GM12878 (cell line): ENCODE results near the gene JAKMIP1. TPM values are rescaled to one million over a fixed set of nuclear protein-coding genes. Genes with fewer than 3 reads are reported as not detected.

Experiments used
- ATAC-seq: fragments of 200-7000 bp; cut with Tn5 transposase; 3 replicates; pipeline ENCODE4 v1.9.1; 2020; ENCODE audit warnings: mild to moderate bottlenecking, moderate library complexity
- BruUV-seq: library from RNA; stranded (reverse); fragments of 400-500 nt; replicated peaks from 2 replicates; lab custom pipeline; 2021; lab: Mats Ljungman, UMichigan
- CTCF ChIA-PET: fragments of 300-600 bp; sonication (Branson Sonifier 250); formaldehyde crosslinking; extraction: SDS; loops from one replicate; lab custom pipeline; 2021; ENCODE audit warnings: inconsistent platforms; lab: Yijun Ruan, JAX
- POLR2A ChIA-PET: fragments of 350-600 bp; formaldehyde crosslinking; extraction: SDS; loops from one replicate; lab custom pipeline; 2021; ENCODE audit warnings: inconsistent platforms; lab: Charles Lee
- RAD21 ChIA-PET: fragments of 300-600 bp; sonication (Branson Sonifier 250); formaldehyde crosslinking; loops from one replicate; lab custom pipeline; 2023; ENCODE audit warnings: antibody characterized with exemption; ENCODE audit not compliant: unreplicated experiment; lab: Charles Lee
- SMC1A ChIA-PET: fragments of 300-600 bp; sonication (Branson Sonifier 250); formaldehyde crosslinking; loops from one replicate; lab custom pipeline; 2023; ENCODE audit not compliant: unreplicated experiment, uncharacterized antibody; lab: Charles Lee
- DNase-seq: peaks from one replicate; pipeline ENCODE4 v3.0.0-alpha.2; 2011; ENCODE audit warnings: low read depth, low spot score
- FAIRE-seq: peaks from 3 replicates; lab custom pipeline; 2011; peaks lifted over from hg19 to GRCh38; lab: Jason Lieb, UNC
- H2AFZ ChIP-seq: 2 replicates; pipeline ENCODE4 v1.6.0; 2011; ENCODE audit warnings: low read depth, low read length, control low read depth; ENCODE audit not compliant: control insufficient read depth
- H3K27ac ChIP-seq: 2 replicates; pipeline ENCODE4 v1.5.1; 2011; ENCODE audit warnings: control low read depth; ENCODE audit not compliant: control insufficient read depth, insufficient read depth
- H3K27me3 ChIP-seq, 2 experiments: replicated peaks in 1 of 2; 2 replicates each; pipeline versions ENCODE4 v1.6.0 to v1.6.1; 2011; ENCODE audit warnings: low read length in 1 of 2; ENCODE audit not compliant: control insufficient read depth in 2 of 2, insufficient read depth in 2 of 2
- H3K36me3 ChIP-seq, 2 experiments: 2 replicates each; pipeline ENCODE4 v1.5.1; 2011; ENCODE audit warnings: low read length in 1 of 2; ENCODE audit not compliant: control insufficient read depth in 2 of 2, insufficient read depth in 2 of 2
- H3K4me1 ChIP-seq: 2 replicates; pipeline ENCODE4 v1.6.1; 2011; ENCODE audit warnings: mild to moderate bottlenecking, low read length, moderate library complexity, mixed read lengths; ENCODE audit not compliant: control insufficient read depth, insufficient read depth
- H3K4me2 ChIP-seq: 2 replicates; pipeline ENCODE4 v1.6.0; 2011; ENCODE audit warnings: control low read depth; ENCODE audit not compliant: control insufficient read depth, insufficient read depth
- H3K4me3 ChIP-seq: fragments of 200-600 bp; sonication (generic); 2 replicates; pipeline ENCODE4 v1.5.1; 2016
- H3K79me2 ChIP-seq: 2 replicates; pipeline ENCODE4 v1.6.0; 2011; ENCODE audit warnings: low read length; ENCODE audit not compliant: control insufficient read depth, insufficient read depth
- H3K9ac ChIP-seq: 2 replicates; pipeline ENCODE4 v1.8.0; 2011; ENCODE audit warnings: low read length, control low read depth, mixed read lengths; ENCODE audit not compliant: control insufficient read depth, insufficient read depth
- H3K9me3 ChIP-seq: replicated peaks from 3 replicates; pipeline ENCODE4 v1.5.1; 2011; ENCODE audit warnings: mild to moderate bottlenecking, low read length; ENCODE audit not compliant: control insufficient read depth, insufficient read depth
- H4K20me1 ChIP-seq: 2 replicates; pipeline ENCODE4 v1.6.0; 2011; ENCODE audit not compliant: control insufficient read depth, insufficient read depth
- CREM ChIP-seq: IDR thresholded peaks from 2 replicates; pipeline ENCODE4 v1.6.1; 2014; ENCODE audit warnings: antibody characterized with exemption, low read depth
- EGR1 ChIP-seq, 2 experiments: IDR thresholded peaks; 1 replicate in 1 of 2; 2 replicates in 1 of 2; pipeline ENCODE4 v1.6.1; 2011 to 2012; ENCODE audit warnings: low read depth in 2 of 2, low read length in 2 of 2, borderline replicate concordance in 1 of 2, mild to moderate bottlenecking in 1 of 2, moderate library complexity in 1 of 2
- ELK1 ChIP-seq: IDR thresholded peaks from 2 replicates; pipeline ENCODE4 v1.6.1; 2012; ENCODE audit warnings: low read depth, low read length, improper control_type of control experiment
- GABPA ChIP-seq: IDR thresholded peaks from 2 replicates; pipeline ENCODE4 v1.6.1; 2014; ENCODE audit warnings: antibody characterized with exemption, low read depth, mild to moderate bottlenecking, inconsistent platforms
- HCFC1 ChIP-seq: fragments of 150-350 bp; IDR thresholded peaks from 2 replicates; pipeline ENCODE4 v1.6.1; 2014; ENCODE audit warnings: low read length
- LARP7 ChIP-seq: fragments of 450-650 bp; IDR thresholded peaks from 2 replicates; pipeline ENCODE4 v1.6.1; 2017; ENCODE audit warnings: mild to moderate bottlenecking
- MEF2B ChIP-seq: fragments of 450-650 bp; IDR thresholded peaks from 2 replicates; pipeline ENCODE4 v1.6.1; 2018; ENCODE audit warnings: mild to moderate bottlenecking, moderate library complexity; ENCODE audit not compliant: partially characterized antibody, poor library complexity, severe bottlenecking
- MYC ChIP-seq: IDR thresholded peaks from 2 replicates; pipeline ENCODE4 v1.6.1; 2011; ENCODE audit warnings: mild to moderate bottlenecking, low read length, moderate library complexity, inconsistent platforms; ENCODE audit not compliant: insufficient read depth, insufficient replicate concordance, insufficient read length, severe bottlenecking
- NBN ChIP-seq: fragments of 450-650 bp; IDR thresholded peaks from 2 replicates; pipeline ENCODE4 v1.6.1; 2016
- NR2F1 ChIP-seq: fragments of 450-650 bp; conservative IDR thresholded peaks from 2 replicates; pipeline ENCODE4 v1.6.1; 2017; ENCODE audit warnings: mild to moderate bottlenecking
- POLR2A ChIP-seq: IDR thresholded peaks from 2 replicates; pipeline ENCODE4 v1.6.1; 2011; ENCODE audit warnings: low read depth, mild to moderate bottlenecking, low read length
- RBBP5 ChIP-seq: fragments of 200-600 bp; sonication (generic); conservative IDR thresholded peaks from 2 replicates; pipeline ENCODE4 v1.6.1; 2016
- STAT3 ChIP-seq: IDR thresholded peaks from 2 replicates; pipeline ENCODE4 v1.6.1; 2011; ENCODE audit warnings: low read depth, low read length, improper control_type of control experiment
- TAF1 ChIP-seq: IDR thresholded peaks from 2 replicates; pipeline ENCODE4 v1.6.1; 2011; ENCODE audit warnings: mild to moderate bottlenecking, low read depth, low read length, borderline replicate concordance
- TARDBP ChIP-seq: IDR thresholded peaks from 2 replicates; pipeline ENCODE4 v1.6.1; 2016; ENCODE audit warnings: borderline replicate concordance
- ZSCAN29 ChIP-seq: fragments of 450-650 bp; IDR thresholded peaks from 2 replicates; pipeline ENCODE4 v1.6.1; 2017; ENCODE audit warnings: mild to moderate bottlenecking, moderate library complexity
- WGBS: methylation state at CpG from one replicate; pipeline ENCODE4 v1.1.6; 2016; ENCODE audit warnings: low lambda C conversion rate; ENCODE audit not compliant: insufficient replicate concordance, insufficient coverage; ENCODE audit errors: missing lambda C conversion rate; 5-methylcytosine and 5-hydroxymethylcytosine counted together
- in situ Hi-C: fragments of 300-500 bp; cut with MboI; formaldehyde crosslinking; loops from 9 replicates; pipeline ENCODE4 v1.14.3; 2018; ENCODE audit warnings: mixed read lengths
- intact Hi-C: fragments of 100-400 bp; cut with micrococcal nuclease; formaldehyde crosslinking; loops from one replicate; pipeline ENCODE4 v1.14.2; 2022; ENCODE audit not compliant: unreplicated experiment
- polyA plus RNA-seq, 11 experiments: library from polyadenylated mRNA; depleted of rRNA in 4 of 11; unstranded in 6 of 11; stranded (reverse) in 5 of 11; fragments of >200 nt; fragmentation: Nextera tagmentation in 4 of 11; fragmentation: Illumina TruSeq in 1 of 11; extraction: Ambion mirVana in 4 of 11; extraction: Trizol in 1 of 11; gene quantifications; 1 replicate in 1 of 11; 2 replicates in 10 of 11; pipeline versions ENCODE4 v1.2.1 to v1.2.3, GENCODE V29; 2011 to 2016; ENCODE audit warnings: inconsistent platforms in 2 of 11, missing spikeins in 2 of 11, low read depth in 1 of 11
- total RNA-seq, 4 experiments: library from RNA; depleted of rRNA in 3 of 4; stranded (reverse); fragments of >200 nt in 3 of 4; fragmentation: Illumina TruSeq in 1 of 4; extraction: Trizol in 1 of 4; gene quantifications; 2 replicates each; pipeline versions ENCODE4 v1.2.1 to v1.2.3, GENCODE V29; 2013 to 2021
- TF ChIP-seq, protein P1 (sequence below): fragments of 450-650 bp; IDR thresholded peaks from 2 replicates; pipeline ENCODE4 v1.6.1; 2016; ENCODE audit warnings: mild to moderate bottlenecking, moderate library complexity, borderline replicate concordance
- TF ChIP-seq, protein P2 (sequence below): fragments of 450-650 bp; IDR thresholded peaks from 2 replicates; pipeline ENCODE4 v1.6.1; 2014; ENCODE audit warnings: mild to moderate bottlenecking

JAKMIP1 gene
- total and polyA plus RNA-seq, 10 of the 15 experiments (the other 5 are each of a cell fraction or from before 2014, with no cell fraction given), result 0.52 to 16.7 (median 12.3) TPM

DNA sequence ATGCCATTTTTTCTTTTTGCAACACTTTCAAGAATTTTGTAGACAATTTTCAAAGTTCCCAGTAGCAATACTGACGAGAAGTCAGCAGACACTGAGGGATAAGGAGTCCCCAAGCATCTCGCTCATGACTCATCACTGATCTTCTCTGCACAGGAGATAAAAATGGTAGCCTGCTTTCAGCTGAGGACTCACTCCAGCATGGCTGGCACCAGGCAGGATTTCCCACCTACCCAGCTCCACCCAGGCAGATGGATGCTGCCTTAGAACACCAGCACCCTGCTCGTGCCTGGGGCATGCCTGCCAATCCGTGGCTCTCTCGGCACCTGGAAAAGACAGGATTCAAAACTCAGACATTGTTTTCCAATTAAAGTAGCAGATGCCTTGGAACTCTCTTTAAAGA, 24.9 kb downstream of the JAKMIP1 start:
- H3K4me1 ChIP-seq, result peaks cover 30% of the 10 kb centered on the region
- intact Hi-C loops, result no loop called here
- ChIA-PET POLR2A (no interaction called here), CTCF (no interaction called here), SMC1A (no interaction called here), RAD21 (no interaction called here)
- H3K9me3 ChIP-seq, result peaks cover 6% of the 10 kb centered on the region; the same call in 2 of the 3 replicates
- 95% methylated on average over 5 of the region's 5 CpGs for WGBS
- no peaks in the 10 kb centered on the region for H3K27me3 ChIP-seq
- H3K36me3 ChIP-seq, result peaks cover 0 to 2% of the 10 kb centered on the region in 2 experiments; a peak in 1 of 4 replicates
- H3K4me2 ChIP-seq, result no peak overlapping the region
- in situ Hi-C loops, result no loop called here
- FAIRE-seq (no peak), ATAC-seq (no peak), DNase-seq (no peak)
- no TSS peak for BruUV-seq
- no peak overlapping the region for H3K4me3 ChIP-seq
- TF ChIP-seq RBBP5 (no peak), ZSCAN29 (no peak), CREM (no peak), NR2F1 (no peak), LARP7 (no peak), TARDBP (no peak), EGR1 (IDR thresholded peaks at IDR 0.05; ENCODE audit: borderline replicate concordance in 1 of 2, low read depth in 2 of 2, low read length in 2 of 2) (no peak), HCFC1 (no peak), GABPA (no peak), STAT3 (no peak), MEF2B (no peak), TAF1 (no peak), ELK1 (no peak), MYC (no peak), NBN (no peak), POLR2A (no peak)
- TF ChIP-seq, protein P1, sequence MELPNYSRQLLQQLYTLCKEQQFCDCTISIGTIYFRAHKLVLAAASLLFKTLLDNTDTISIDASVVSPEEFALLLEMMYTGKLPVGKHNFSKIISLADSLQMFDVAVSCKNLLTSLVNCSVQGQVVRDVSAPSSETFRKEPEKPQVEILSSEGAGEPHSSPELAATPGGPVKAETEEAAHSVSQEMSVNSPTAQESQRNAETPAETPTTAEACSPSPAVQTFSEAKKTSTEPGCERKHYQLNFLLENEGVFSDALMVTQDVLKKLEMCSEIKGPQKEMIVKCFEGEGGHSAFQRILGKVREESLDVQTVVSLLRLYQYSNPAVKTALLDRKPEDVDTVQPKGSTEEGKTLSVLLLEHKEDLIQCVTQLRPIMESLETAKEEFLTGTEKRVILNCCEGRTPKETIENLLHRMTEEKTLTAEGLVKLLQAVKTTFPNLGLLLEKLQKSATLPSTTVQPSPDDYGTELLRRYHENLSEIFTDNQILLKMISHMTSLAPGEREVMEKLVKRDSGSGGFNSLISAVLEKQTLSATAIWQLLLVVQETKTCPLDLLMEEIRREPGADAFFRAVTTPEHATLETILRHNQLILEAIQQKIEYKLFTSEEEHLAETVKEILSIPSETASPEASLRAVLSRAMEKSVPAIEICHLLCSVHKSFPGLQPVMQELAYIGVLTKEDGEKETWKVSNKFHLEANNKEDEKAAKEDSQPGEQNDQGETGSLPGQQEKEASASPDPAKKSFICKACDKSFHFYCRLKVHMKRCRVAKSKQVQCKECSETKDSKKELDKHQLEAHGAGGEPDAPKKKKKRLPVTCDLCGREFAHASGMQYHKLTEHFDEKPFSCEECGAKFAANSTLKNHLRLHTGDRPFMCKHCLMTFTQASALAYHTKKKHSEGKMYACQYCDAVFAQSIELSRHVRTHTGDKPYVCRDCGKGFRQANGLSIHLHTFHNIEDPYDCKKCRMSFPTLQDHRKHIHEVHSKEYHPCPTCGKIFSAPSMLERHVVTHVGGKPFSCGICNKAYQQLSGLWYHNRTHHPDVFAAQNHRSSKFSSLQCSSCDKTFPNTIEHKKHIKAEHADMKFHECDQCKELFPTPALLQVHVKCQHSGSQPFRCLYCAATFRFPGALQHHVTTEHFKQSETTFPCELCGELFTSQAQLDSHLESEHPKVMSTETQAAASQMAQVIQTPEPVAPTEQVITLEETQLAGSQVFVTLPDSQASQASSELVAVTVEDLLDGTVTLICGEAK, result no peak
- TF ChIP-seq, protein P2, sequence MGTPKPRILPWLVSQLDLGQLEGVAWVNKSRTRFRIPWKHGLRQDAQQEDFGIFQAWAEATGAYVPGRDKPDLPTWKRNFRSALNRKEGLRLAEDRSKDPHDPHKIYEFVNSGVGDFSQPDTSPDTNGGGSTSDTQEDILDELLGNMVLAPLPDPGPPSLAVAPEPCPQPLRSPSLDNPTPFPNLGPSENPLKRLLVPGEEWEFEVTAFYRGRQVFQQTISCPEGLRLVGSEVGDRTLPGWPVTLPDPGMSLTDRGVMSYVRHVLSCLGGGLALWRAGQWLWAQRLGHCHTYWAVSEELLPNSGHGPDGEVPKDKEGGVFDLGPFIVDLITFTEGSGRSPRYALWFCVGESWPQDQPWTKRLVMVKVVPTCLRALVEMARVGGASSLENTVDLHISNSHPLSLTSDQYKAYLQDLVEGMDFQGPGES, result no peak
- no peak overlapping the region for H3K9ac ChIP-seq
- H4K20me1 ChIP-seq, result no peaks in the 10 kb centered on the region
- H3K27ac ChIP-seq, result no peak overlapping the region
- H3K79me2 ChIP-seq, result peaks cover 8% of the 10 kb centered on the region; the same call in 1 of the 2 replicates
- H2AFZ ChIP-seq, result no peak overlapping the region
